Transverse colon (tissue), 4 donors: Measurements from ENCODE around the gene CYP4F11.

Experiments
- CTCF ChIP-seq, 5 experiments: fragments of 200-600 bp in 3 of 5; fragments of 450-650 bp in 2 of 5; sonication (generic) in 3 of 5; IDR thresholded peaks; 1 replicate in 2 of 5; 2 replicates in 3 of 5; pipeline ENCODE4 v1.5.1; 2016 to 2017; ENCODE audit warnings: antibody characterized with exemption in 5 of 5, inconsistent platforms in 3 of 5, mild to moderate bottlenecking in 2 of 5, moderate library complexity in 1 of 5
- EP300 ChIP-seq: sonication (generic); formaldehyde crosslinking; IDR thresholded peaks from one replicate; pipeline ENCODE4 v1.6.1; 2017; ENCODE audit warnings: antibody characterized with exemption, low read depth
- POLR2A ChIP-seq: fragments of 450-650 bp; IDR thresholded peaks from one replicate; pipeline ENCODE4 v1.6.1; 2016; ENCODE audit warnings: antibody characterized with exemption, mild to moderate bottlenecking, moderate library complexity
- POLR2AphosphoS5 ChIP-seq, 3 donors: sonication (generic); formaldehyde crosslinking; IDR thresholded peaks; one replicate each; pipeline ENCODE4 v1.6.1; 2016; ENCODE audit warnings: antibody characterized with exemption in 3 of 3

- no peak for TF ChIP-seq CTCF (IDR thresholded peaks at IDR 0.05)
- no peak for TF ChIP-seq POLR2A
- TF ChIP-seq EP300 = no peak
- no peak for TF ChIP-seq POLR2AphosphoS5 (IDR thresholded peaks at IDR 0.05)
Observed at GRCh38 chr19:15948223-15949058, 14.1 kb upstream of the CYP4F11 start, which contains the start of gene OR10H4.
